HepG2 (cell line): ENCODE measurements around the gene FAM117A. TPM values are rescaled to one million over a fixed set of nuclear protein-coding genes. Genes with fewer than 3 reads are reported as not detected.
A peak's percentile ranks its signal among the peaks of the same experiment; 100 is the strongest.

ENCODE experiments used
- ATAC-seq: fragments of 200-7000 bp; cut with Tn5 transposase; 3 replicates; pipeline ENCODE4 v1.9.1; 2020; ENCODE audit warnings: mild to moderate bottlenecking, moderate library complexity
- BruUV-seq: library from RNA; stranded (reverse); fragments of 400-500 nt; replicated peaks from 2 replicates; lab custom pipeline; 2021; lab: Mats Ljungman, UMichigan
- CTCF ChIA-PET: fragments of 300-600 bp; formaldehyde crosslinking; extraction: SDS; loops from one replicate; lab custom pipeline; 2021; ENCODE audit warnings: low total read pairs, inconsistent platforms, low intra/inter-chr PET ratio; lab: Yijun Ruan, JAX
- POLR2A ChIA-PET: fragments of 350-600 bp; sonication (Branson Sonifier 250); formaldehyde crosslinking; loops from one replicate; lab custom pipeline; 2020; ENCODE audit warnings: antibody characterized with exemption, inconsistent platforms; lab: Yijun Ruan, JAX
- DNase-seq: peaks from one replicate; pipeline ENCODE4 v3.0.0-alpha.2; 2015; ENCODE audit warnings: low spot score
- FAIRE-seq: peaks from 3 replicates; lab custom pipeline; 2011; peaks lifted over from hg19 to GRCh38; lab: Jason Lieb, UNC
- H2AFZ ChIP-seq: one replicate; pipeline ENCODE4 v1.6.1; 2011; ENCODE audit warnings: low read length, inconsistent platforms
- H3K27ac ChIP-seq: fragments of 300-600 bp; 3 replicates; pipeline ENCODE4 v1.8.0; 2011; ENCODE audit warnings: mixed run types, mild to moderate bottlenecking, mixed read lengths, low read length, inconsistent platforms; ENCODE audit not compliant: insufficient read depth; ENCODE audit errors: extremely low read length
- H3K27me3 ChIP-seq, 2 experiments: fragments of 200-600 bp in 1 of 2; 2 replicates in 1 of 2; 3 replicates in 1 of 2; pipeline versions ENCODE4 v1.6.0 to v1.8.0; 2011; ENCODE audit warnings: low read length in 2 of 2, mild to moderate bottlenecking in 2 of 2, moderate library complexity in 2 of 2, inconsistent platforms in 1 of 2; ENCODE audit not compliant: insufficient read depth in 2 of 2, control insufficient read depth in 1 of 2
- H3K36me3 ChIP-seq, 2 experiments: fragments of 200-600 bp in 1 of 2; replicated peaks in 1 of 2; 2 replicates in 1 of 2; 3 replicates in 1 of 2; pipeline versions ENCODE4 v1.5.1 to v1.8.0; 2011; ENCODE audit warnings: low read length in 2 of 2, inconsistent platforms in 1 of 2; ENCODE audit not compliant: insufficient read depth in 2 of 2, control insufficient read depth in 1 of 2
- H3K4me1 ChIP-seq: 2 replicates; pipeline ENCODE4 v1.5.1; 2012; ENCODE audit warnings: low read length, inconsistent platforms; ENCODE audit not compliant: insufficient read depth
- H3K4me2 ChIP-seq: 2 replicates; pipeline ENCODE4 v1.6.0; 2011; ENCODE audit warnings: low read depth, low read length, inconsistent platforms
- H3K4me3 ChIP-seq, 3 experiments: fragments of 200-600 bp in 1 of 3; sonication (generic), shearing (Covaris generic) in 1 of 3; replicated peaks in 1 of 3; 2 replicates each; pipeline ENCODE4 v1.5.1; 2011 to 2016; ENCODE audit warnings: low read length in 3 of 3, inconsistent platforms in 2 of 3, low read depth in 2 of 3, mild to moderate bottlenecking in 2 of 3, control low read depth in 1 of 3, mixed read lengths in 1 of 3; ENCODE audit not compliant: insufficient read depth in 1 of 3
- H3K79me2 ChIP-seq: one replicate; pipeline ENCODE4 v1.6.1; 2011; ENCODE audit warnings: low read length, inconsistent platforms; ENCODE audit not compliant: insufficient read depth
- H3K9ac ChIP-seq: 2 replicates; pipeline ENCODE4 v1.6.0; 2011; ENCODE audit warnings: mild to moderate bottlenecking, low read depth, low read length, inconsistent platforms; ENCODE audit not compliant: insufficient read depth
- H3K9me3 ChIP-seq: 2 replicates; pipeline ENCODE4 v1.5.1; 2012; ENCODE audit warnings: mild to moderate bottlenecking, low read length
- H4K20me1 ChIP-seq: 2 replicates; pipeline ENCODE4 v1.6.0; 2011; ENCODE audit warnings: inconsistent platforms, mild to moderate bottlenecking, low read length, moderate library complexity; ENCODE audit not compliant: insufficient read depth
- CHD2 ChIP-seq: IDR thresholded peaks from 2 replicates; pipeline ENCODE4 v1.6.1; 2011; ENCODE audit warnings: low read depth, low read length, improper control_type of control experiment
- FOXJ3 ChIP-seq: sonication (generic); formaldehyde crosslinking; IDR thresholded peaks from 2 replicates; pipeline ENCODE4 v1.4.0; 2020; ENCODE audit warnings: missing genetic modification reagents, mild to moderate bottlenecking, borderline replicate concordance
- POLR2A ChIP-seq, 2 experiments: IDR thresholded peaks; 2 replicates each; pipeline ENCODE4 v1.6.1; 2011; ENCODE audit warnings: low read depth in 2 of 2, low read length in 2 of 2, mild to moderate bottlenecking in 1 of 2, moderate library complexity in 1 of 2; ENCODE audit not compliant: insufficient read depth in 1 of 2
- WIZ ChIP-seq: sonication (generic); formaldehyde crosslinking; IDR thresholded peaks from 2 replicates; pipeline ENCODE4 v1.5.1; 2020; ENCODE audit warnings: mild to moderate bottlenecking, missing genetic modification reagents
- ZNF460 ChIP-seq: sonication (generic); formaldehyde crosslinking; IDR thresholded peaks from 2 replicates; pipeline ENCODE4 v1.5.1; 2020; ENCODE audit warnings: missing genetic modification reagents, mild to moderate bottlenecking, borderline replicate concordance
- ZNF607 ChIP-seq: sonication (generic); formaldehyde crosslinking; IDR thresholded peaks from 2 replicates; pipeline ENCODE4 v1.5.1; 2020; ENCODE audit warnings: missing genetic modification reagents, mild to moderate bottlenecking, borderline replicate concordance
- ZNF788 ChIP-seq: sonication (generic); formaldehyde crosslinking; IDR thresholded peaks from 2 replicates; pipeline ENCODE4 v1.5.0; 2020; ENCODE audit warnings: mild to moderate bottlenecking, missing genetic modification reagents, borderline replicate concordance
- WGBS: methylation state at CpG from one replicate; pipeline ENCODE4 v1.1.6; 2017; ENCODE audit warnings: low lambda C conversion rate; 5-methylcytosine and 5-hydroxymethylcytosine counted together
- in situ Hi-C: cut with HindIII; loops from 2 replicates; pipeline ENCODE4 v1.10.0; 2017; ENCODE audit warnings: low pct_unique_long_range_greater_than_20kb; ENCODE audit not compliant: extremely low pct_ligation_motif_present
- intact Hi-C: fragments of 100-400 bp; cut with micrococcal nuclease; formaldehyde crosslinking; loops from one replicate; pipeline ENCODE4 v1.10.0; 2022; ENCODE audit not compliant: unreplicated experiment
- polyA plus RNA-seq, 8 experiments: library from polyadenylated mRNA; depleted of rRNA in 3 of 8; stranded (reverse) in 7 of 8; unstranded in 1 of 8; fragments of >200 nt; fragmentation: Illumina TruSeq in 4 of 8; extraction: Trizol in 4 of 8; gene quantifications; 2 replicates each; pipeline versions ENCODE4 v1.2.1 to v1.2.3, GENCODE V29; 2011 to 2016; ENCODE audit warnings: low read depth in 4 of 8, missing spikeins in 1 of 8, mixed read lengths in 1 of 8; ENCODE audit not compliant: insufficient read depth in 1 of 8
- total RNA-seq, 5 experiments: library from RNA; depleted of rRNA; stranded (reverse); fragments of >200 nt; fragmentation: Illumina TruSeq; extraction: Trizol; gene quantifications; 2 replicates each; pipeline ENCODE4 v1.2.3, GENCODE V29; 2016; ENCODE audit warnings: low read depth in 1 of 5
- TF ChIP-seq, protein P1 (sequence below), 2 experiments: sonication (generic) in 1 of 2; formaldehyde crosslinking in 1 of 2; IDR thresholded peaks; 2 replicates each; pipeline versions ENCODE4 v1.4.0 to v1.6.1; 2016 to 2020; ENCODE audit warnings: borderline replicate concordance in 1 of 2, low read depth in 1 of 2, mild to moderate bottlenecking in 1 of 2, missing genetic modification reagents in 1 of 2

Gene FAM117A
- total and polyA plus RNA-seq, 2 of the 13 experiments (the other 11 are each of a cell fraction or from before 2014, with no cell fraction given): 12.1 to 19.8 TPM

DNA sequence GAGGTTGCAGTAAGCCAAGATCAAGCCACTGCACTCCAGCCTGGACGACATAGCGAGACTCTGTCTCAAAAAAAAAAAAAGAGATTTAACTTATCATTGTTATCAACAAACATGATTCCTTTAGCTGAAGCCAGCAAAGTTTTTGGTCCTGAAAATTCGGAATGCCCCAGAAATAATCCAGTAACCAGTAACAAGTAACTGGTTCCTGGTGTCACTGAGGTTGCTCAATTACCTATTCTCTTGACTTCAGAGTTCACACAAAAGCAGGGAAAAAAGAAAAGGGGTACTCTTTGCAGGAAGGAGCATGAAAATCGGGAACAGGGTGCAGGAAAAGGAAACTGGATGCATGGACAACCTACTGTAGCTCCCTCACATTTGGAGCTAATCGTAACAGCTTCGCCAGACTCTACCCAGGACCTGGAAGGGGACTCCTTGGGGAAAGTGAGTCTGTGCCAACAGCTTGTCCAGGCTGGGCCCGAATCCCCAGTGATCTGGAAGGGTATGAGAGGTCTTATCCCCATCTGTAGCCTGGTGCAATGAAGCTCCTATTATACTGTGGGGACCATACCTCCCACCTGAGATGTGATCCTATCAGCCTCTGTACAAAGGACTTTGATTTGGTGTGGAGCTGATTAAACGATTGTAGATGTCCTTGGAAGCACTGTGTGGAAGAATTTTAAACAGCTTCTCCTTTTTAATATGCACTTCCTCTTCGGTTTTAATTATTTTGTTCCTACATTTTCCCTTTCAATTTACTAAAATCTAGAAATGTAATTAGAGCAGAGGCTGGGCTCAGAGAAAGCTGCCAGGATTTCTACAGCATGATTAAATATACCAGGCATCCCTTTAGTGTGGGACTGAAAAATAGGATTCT lies 82.6 kb downstream of the FAM117A start:
- Histone ChIP-seq H3K36me3 (no peaks in the 10 kb centered on the region), H3K4me1 (peaks cover 34% of the 10 kb centered on the region), H3K4me2 (no peak overlapping the region), H2AFZ (no peak overlapping the region), H3K9ac (no peak overlapping the region), H3K4me3 (no peak overlapping the region), H3K79me2 (peaks cover 10% of the 10 kb centered on the region), H4K20me1 (peaks cover 6% of the 10 kb centered on the region; the same call in 1 of the 2 replicates), H3K27me3 (no peaks in the 10 kb centered on the region; a peak in 1 of 5 replicates), H3K9me3 (no peaks in the 10 kb centered on the region), H3K27ac (no peak overlapping the region)
- no TSS peak for BruUV-seq
- intact Hi-C loops: no loop called here
- in situ Hi-C loops: no loop called here
- FAIRE-seq (no peak), ATAC-seq (no peak), DNase-seq (no peak)
- ChIA-PET POLR2A (no interaction called here), CTCF (no interaction called here)
- 35% methylated on average over 9 of the region's 9 CpGs for WGBS
- no peak for TF ChIP-seq ZNF607 (CRISPR knock-in tag)
- TF ChIP-seq, all 625 proteins: peak for 0

DNA sequence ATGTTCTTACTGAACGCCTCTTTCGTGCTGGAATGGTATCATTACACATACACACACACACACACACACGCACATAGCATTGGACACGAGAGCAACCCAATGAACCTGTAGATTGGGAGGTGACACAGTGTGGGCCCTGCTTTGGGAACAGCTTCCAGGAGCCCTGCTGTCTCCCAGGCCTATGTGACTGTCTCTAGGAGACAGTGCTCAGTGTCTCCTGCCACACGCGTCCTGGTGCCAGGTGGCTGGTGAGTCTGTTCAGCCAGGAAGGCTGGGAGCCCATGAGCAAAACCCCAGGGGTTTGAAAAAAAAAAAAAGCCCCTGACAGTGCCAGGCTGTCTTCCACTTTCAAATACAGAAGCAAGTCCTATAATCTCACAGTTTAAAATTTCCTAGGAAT lies 83.6 kb downstream of the FAM117A start:
- H4K20me1 ChIP-seq: peaks cover 7% of the 10 kb centered on the region; the same call in 1 of the 2 replicates
- FAIRE-seq: no peak
- CTCF ChIA-PET: no interaction called here
- BruUV-seq: no TSS peak
- H3K27me3 ChIP-seq: no peaks in the 10 kb centered on the region; a peak in 1 of 5 replicates
- WGBS: 56% methylated on average over 6 of the region's 6 CpGs
- H3K27ac ChIP-seq: no peak overlapping the region
- peaks cover 0 to 3% of the 10 kb centered on the region in 2 experiments; a peak in 2 of 5 replicates for H3K36me3 ChIP-seq
- no peak for TF ChIP-seq WIZ
- TF ChIP-seq ZNF460 (CRISPR knock-in tag): no peak
- no peak for TF ChIP-seq FOXJ3 (CRISPR knock-in tag)
- TF ChIP-seq, protein P1, sequence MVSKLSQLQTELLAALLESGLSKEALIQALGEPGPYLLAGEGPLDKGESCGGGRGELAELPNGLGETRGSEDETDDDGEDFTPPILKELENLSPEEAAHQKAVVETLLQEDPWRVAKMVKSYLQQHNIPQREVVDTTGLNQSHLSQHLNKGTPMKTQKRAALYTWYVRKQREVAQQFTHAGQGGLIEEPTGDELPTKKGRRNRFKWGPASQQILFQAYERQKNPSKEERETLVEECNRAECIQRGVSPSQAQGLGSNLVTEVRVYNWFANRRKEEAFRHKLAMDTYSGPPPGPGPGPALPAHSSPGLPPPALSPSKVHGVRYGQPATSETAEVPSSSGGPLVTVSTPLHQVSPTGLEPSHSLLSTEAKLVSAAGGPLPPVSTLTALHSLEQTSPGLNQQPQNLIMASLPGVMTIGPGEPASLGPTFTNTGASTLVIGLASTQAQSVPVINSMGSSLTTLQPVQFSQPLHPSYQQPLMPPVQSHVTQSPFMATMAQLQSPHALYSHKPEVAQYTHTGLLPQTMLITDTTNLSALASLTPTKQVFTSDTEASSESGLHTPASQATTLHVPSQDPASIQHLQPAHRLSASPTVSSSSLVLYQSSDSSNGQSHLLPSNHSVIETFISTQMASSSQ (IDR thresholded peaks at IDR 0.05; ENCODE audit: low read depth): no peak
- TF ChIP-seq, protein P1 (CRISPR knock-in tag; IDR thresholded peaks at IDR 0.05; ENCODE audit: borderline replicate concordance): no peak
- no peak for TF ChIP-seq CHD2
- no peak for TF ChIP-seq POLR2A (IDR thresholded peaks at IDR 0.05; ENCODE audit: insufficient read depth in 1 of 2, low read depth in 2 of 2, low read length in 2 of 2)
- no peak for TF ChIP-seq ZNF788 (CRISPR knock-in tag)
- intact Hi-C loops (no loop called here), in situ Hi-C loops (no loop called here)
- POLR2A ChIA-PET: interaction anchor here (1.5 kb wide), 1 partner anchor 84 kb away, joined by 4 read pairs; the partner anchor contains the start of gene FAM117A
- no peak for ATAC-seq
- H3K4me2 ChIP-seq: peak overlapping the region; percentile 1; the same call in 1 of the 2 replicates
- H3K9me3 ChIP-seq: no peaks in the 10 kb centered on the region
- no peak for DNase-seq
- H3K9ac ChIP-seq: no peak overlapping the region
- peaks cover 44% of the 10 kb centered on the region for H3K4me1 ChIP-seq
- H2AFZ ChIP-seq: no peak overlapping the region
- peaks cover 21% of the 10 kb centered on the region for H3K79me2 ChIP-seq
- H3K4me3 ChIP-seq: no peak overlapping the region
